Upper lobe of left lung (tissue), 6 donors: ENCODE measurements around the gene GABRB2. TPM values are rescaled to one million over a fixed set of nuclear protein-coding genes. Genes with fewer than 3 reads are reported as not detected.

ENCODE experiments used
- ATAC-seq, 2 donors: fragments of 200-7000 bp; cut with Tn5 transposase; one replicate each; pipeline ENCODE4 v1.9.1; 2022; ENCODE audit warnings: mild to moderate bottlenecking in 2 of 2, moderate library complexity in 2 of 2; ENCODE audit not compliant: low FRiP score in 2 of 2
- DNase-seq, 2 donors: peaks; one replicate each; pipeline ENCODE4 v3.0.0-alpha.2; 2019 to 2020
- H3K27ac ChIP-seq, 4 donors: fragments of 200-600 bp; sonication (generic); one replicate each; pipeline ENCODE4 v1.5.1; 2016 to 2019
- H3K27me3 ChIP-seq, 4 donors: fragments of 200-600 bp; sonication (generic); one replicate each; pipeline ENCODE4 v1.5.1; 2017 to 2019
- H3K36me3 ChIP-seq, 4 donors: fragments of 200-600 bp; sonication (generic); one replicate each; pipeline ENCODE4 v1.5.1; 2016 to 2019
- H3K4me1 ChIP-seq, 4 donors: fragments of 200-600 bp; sonication (generic); one replicate each; pipeline ENCODE4 v1.5.1; 2018 to 2019
- H3K4me3 ChIP-seq, 4 donors: fragments of 200-600 bp; sonication (generic); one replicate each; pipeline ENCODE4 v1.5.1; 2017 to 2019; ENCODE audit warnings: mild to moderate bottlenecking in 2 of 4, moderate library complexity in 1 of 4
- H3K9me3 ChIP-seq, 4 donors: fragments of 200-600 bp; sonication (generic); one replicate each; pipeline ENCODE4 v1.5.1; 2018 to 2019
- EP300 ChIP-seq, 4 donors: sonication (generic); formaldehyde crosslinking; IDR thresholded peaks; one replicate each; pipeline ENCODE4 v1.5.1; 2017; ENCODE audit warnings: antibody characterized with exemption in 4 of 4, control low read depth in 2 of 4
- POLR2A ChIP-seq, 4 donors: fragments of 450-650 bp; IDR thresholded peaks; one replicate each; pipeline ENCODE4 v1.5.1; 2016 to 2017; ENCODE audit warnings: antibody characterized with exemption in 4 of 4, mild to moderate bottlenecking in 2 of 4
- POLR2AphosphoS5 ChIP-seq, 2 donors: sonication (generic); formaldehyde crosslinking; IDR thresholded peaks; one replicate each; pipeline ENCODE4 v1.5.1; 2017; ENCODE audit warnings: antibody characterized with exemption in 2 of 2
- WGBS, 2 donors: methylation state at CpG; one replicate each; pipeline ENCODE4 v1.1.5; 2017 to 2018; 5-methylcytosine and 5-hydroxymethylcytosine counted together
- total RNA-seq, 6 donors: library from RNA; depleted of rRNA in 4 of 6; stranded (reverse); fragments of >200 nt in 4 of 6; gene quantifications; one replicate each; pipeline versions ENCODE4 v1.1.0 to v1.2.1, GENCODE V29; 2016 to 2021
- TF ChIP-seq, protein P1 (sequence below), 6 experiments: fragments of 450-650 bp in 4 of 6; fragments of 200-600 bp in 2 of 6; sonication (generic) in 2 of 6; IDR thresholded peaks; one replicate each; pipeline ENCODE4 v1.5.1; 2016 to 2019; ENCODE audit warnings: antibody characterized with exemption in 6 of 6
- donor health status: DM: no; HTN: no; CAD: no; lungs with moderate emphysema.
- donor health status: DM: no; HTN: yes; CAD: no; lungs with severe emphysema.

The GABRB2 gene
- total RNA-seq, 6 donors from 2014 or later = 0.39 to 1.5 (median 0.63) TPM; not detected in 1

DNA sequence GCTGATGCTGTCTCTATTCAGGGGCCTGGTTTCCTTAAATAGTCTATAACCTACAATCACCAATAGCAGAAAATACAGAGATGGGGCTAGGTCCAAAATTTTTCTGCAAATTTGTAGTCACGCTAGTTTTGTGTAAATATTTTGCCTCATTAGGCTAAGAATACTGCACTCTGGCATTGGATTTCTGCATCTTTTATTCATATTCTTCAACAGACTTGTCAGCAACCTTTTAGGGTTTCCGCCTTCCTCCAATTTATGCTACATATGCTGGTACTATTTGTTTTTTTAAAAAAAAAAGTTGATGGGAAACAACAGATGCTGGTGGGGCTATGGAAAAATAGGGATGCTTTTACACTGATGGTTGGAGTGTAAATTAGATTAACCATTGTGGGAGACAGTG lies 202.3 kb downstream of the GABRB2 start:
- ATAC-seq (no peak), DNase-seq (no peak)
- Histone ChIP-seq H3K4me3 (no peak overlapping the region), H3K27ac (no peak overlapping the region), H3K36me3 (no peaks in the 10 kb centered on the region), H3K4me1 (no peaks in the 10 kb centered on the region), H3K27me3 (no peaks in the 10 kb centered on the region), H3K9me3 (no peaks in the 10 kb centered on the region)
- TF ChIP-seq, protein P1, sequence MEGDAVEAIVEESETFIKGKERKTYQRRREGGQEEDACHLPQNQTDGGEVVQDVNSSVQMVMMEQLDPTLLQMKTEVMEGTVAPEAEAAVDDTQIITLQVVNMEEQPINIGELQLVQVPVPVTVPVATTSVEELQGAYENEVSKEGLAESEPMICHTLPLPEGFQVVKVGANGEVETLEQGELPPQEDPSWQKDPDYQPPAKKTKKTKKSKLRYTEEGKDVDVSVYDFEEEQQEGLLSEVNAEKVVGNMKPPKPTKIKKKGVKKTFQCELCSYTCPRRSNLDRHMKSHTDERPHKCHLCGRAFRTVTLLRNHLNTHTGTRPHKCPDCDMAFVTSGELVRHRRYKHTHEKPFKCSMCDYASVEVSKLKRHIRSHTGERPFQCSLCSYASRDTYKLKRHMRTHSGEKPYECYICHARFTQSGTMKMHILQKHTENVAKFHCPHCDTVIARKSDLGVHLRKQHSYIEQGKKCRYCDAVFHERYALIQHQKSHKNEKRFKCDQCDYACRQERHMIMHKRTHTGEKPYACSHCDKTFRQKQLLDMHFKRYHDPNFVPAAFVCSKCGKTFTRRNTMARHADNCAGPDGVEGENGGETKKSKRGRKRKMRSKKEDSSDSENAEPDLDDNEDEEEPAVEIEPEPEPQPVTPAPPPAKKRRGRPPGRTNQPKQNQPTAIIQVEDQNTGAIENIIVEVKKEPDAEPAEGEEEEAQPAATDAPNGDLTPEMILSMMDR (IDR thresholded peaks at IDR 0.05) = no peak
- TF ChIP-seq POLR2AphosphoS5 (IDR thresholded peaks at IDR 0.05) (no peak), POLR2A (IDR thresholded peaks at IDR 0.05) (no peak), EP300 (IDR thresholded peaks at IDR 0.05) (no peak)
- 89% methylated on average over 2 of the region's 2 CpGs for WGBS, 2 donors

DNA sequence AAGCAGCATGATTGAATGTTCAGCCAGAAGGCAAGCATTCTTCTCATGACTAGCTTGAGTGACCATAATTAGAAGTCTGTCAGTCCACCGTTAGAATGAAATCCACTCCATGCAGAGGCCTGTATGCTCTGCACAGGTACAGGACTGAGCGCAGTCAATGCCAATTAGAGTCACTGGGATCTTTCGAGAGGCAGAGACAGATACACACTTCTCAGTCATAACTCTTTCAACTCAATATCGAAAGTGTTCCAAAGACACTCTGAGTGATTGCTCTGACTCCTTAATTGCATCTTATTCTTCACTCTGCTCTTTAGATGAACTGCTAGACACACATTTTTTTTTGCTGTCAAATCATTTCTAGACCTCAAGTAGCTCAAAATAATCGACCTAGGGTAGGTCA lies 203.6 kb downstream of the GABRB2 start:
- Histone ChIP-seq H3K27me3 (no peaks in the 10 kb centered on the region), H3K27ac (no peak overlapping the region), H3K4me1 (no peaks in the 10 kb centered on the region), H3K9me3 (no peaks in the 10 kb centered on the region), H3K4me3 (no peak overlapping the region), H3K36me3 (no peaks in the 10 kb centered on the region)
- WGBS, 2 donors = 76% methylated on average over 5 of the region's 5 CpGs
- no peak for DNase-seq
- ATAC-seq = no peak
- TF ChIP-seq, protein P1 (IDR thresholded peaks at IDR 0.05) = no peak
- no peak for TF ChIP-seq EP300 (IDR thresholded peaks at IDR 0.05)
- no peak for TF ChIP-seq POLR2AphosphoS5 (IDR thresholded peaks at IDR 0.05)
- no peak for TF ChIP-seq POLR2A (IDR thresholded peaks at IDR 0.05)

DNA sequence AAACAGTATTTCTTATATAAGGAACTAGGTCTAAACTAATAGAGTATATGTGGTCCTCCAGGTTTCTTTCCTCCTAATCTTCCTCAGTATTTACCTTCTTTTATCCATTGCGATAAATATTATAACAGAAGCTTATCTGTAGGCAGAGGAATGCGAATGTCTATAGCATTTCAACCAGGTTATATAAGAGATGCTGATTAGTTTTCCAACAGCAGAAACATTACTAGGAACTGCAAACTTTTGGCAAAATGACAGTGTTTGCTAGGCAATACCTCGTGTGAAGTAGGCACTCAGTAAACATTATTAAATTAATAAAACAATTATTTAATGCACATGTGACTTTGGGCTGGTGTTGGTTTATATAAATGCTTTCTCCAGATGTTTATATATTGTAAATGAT lies 206.5 kb downstream of the GABRB2 start:
- WGBS, 2 donors = 46 to 55% methylated on average over 3 of the region's 3 CpGs
- TF ChIP-seq EP300 (IDR thresholded peaks at IDR 0.05) (no peak), POLR2AphosphoS5 (IDR thresholded peaks at IDR 0.05) (no peak), POLR2A (IDR thresholded peaks at IDR 0.05) (no peak)
- TF ChIP-seq, protein P1 (IDR thresholded peaks at IDR 0.05) = no peak
- Histone ChIP-seq H3K27me3 (no peaks in the 10 kb centered on the region), H3K4me1 (no peaks in the 10 kb centered on the region), H3K27ac (no peak overlapping the region), H3K9me3 (no peaks in the 10 kb centered on the region), H3K4me3 (no peak overlapping the region), H3K36me3 (no peaks in the 10 kb centered on the region)
- DNase-seq = no peak
- ATAC-seq = no peak

DNA sequence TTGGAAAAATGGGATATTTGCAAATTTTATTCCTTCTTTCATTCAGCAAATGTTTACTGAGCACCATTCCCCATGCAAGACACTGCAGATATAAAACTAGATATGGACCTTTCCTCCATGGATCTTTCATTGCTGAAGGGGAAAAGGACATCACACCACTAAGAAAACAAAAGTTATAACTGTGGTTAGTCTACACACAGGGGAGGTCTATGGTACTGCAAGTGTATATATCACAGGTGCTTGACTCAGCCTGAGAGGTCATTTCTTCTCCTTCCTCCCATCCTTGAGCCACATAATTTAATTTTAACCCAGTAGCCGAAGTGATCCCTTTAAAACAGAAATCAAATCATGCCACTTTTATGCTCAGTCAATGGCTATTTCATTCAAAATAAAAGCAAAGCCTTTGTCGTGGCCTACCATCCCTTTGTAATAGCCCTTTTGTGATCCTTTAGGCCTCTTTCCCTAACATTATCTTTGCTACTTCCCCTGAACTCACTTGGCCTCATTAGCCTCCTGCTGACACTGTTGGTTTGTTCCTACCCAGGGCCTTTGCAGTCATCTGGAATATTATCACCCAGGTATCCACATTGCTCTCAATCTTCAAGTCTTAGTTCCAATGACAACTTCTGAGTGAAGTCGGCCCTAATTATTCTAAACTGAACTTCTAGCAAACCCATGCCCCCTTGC lies 213.2 kb downstream of the GABRB2 start:
- TF ChIP-seq POLR2AphosphoS5 (IDR thresholded peaks at IDR 0.05) = no peak
- TF ChIP-seq POLR2A (IDR thresholded peaks at IDR 0.05) = no peak
- TF ChIP-seq, protein P1 (IDR thresholded peaks at IDR 0.05) = no peak
- no peak for TF ChIP-seq EP300 (IDR thresholded peaks at IDR 0.05)
- no peak for DNase-seq
- Histone ChIP-seq H3K4me3 (no peak overlapping the region), H3K4me1 (no peaks in the 10 kb centered on the region), H3K27me3 (no peaks in the 10 kb centered on the region), H3K9me3 (no peaks in the 10 kb centered on the region), H3K27ac (no peak overlapping the region), H3K36me3 (no peaks in the 10 kb centered on the region)
- no peak for ATAC-seq
- WGBS, 2 donors = 68 to 80% methylated on average over 3 of the region's 3 CpGs

DNA sequence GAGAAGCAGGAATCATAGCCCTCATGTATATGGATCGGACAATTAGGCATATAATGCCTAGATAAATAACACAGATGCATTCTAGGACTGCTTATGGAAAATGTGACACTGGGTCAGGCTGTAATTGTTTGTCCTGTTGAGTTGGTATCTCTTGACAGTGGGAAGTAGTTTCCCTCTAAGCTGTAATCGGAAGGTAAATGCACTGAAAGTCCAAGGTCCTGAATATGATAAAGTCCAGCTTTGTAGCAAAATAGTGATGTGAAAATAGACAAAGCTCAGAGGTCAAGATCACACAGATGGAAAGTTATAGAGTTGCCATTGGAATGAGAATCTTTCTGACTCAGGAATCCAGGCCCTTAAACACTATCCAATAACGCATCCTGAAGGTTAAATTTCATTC lies 214.2 kb downstream of the GABRB2 start:
- ATAC-seq (no peak), DNase-seq (no peak)
- 88 to 89% methylated on average over 3 of the region's 3 CpGs for WGBS, 2 donors

More for the DNA sequence above, 214.2 kb downstream of the GABRB2 start:
- no peak overlapping the region for H3K27ac ChIP-seq
- H3K4me1 ChIP-seq = no peaks in the 10 kb centered on the region
- no peak overlapping the region for H3K4me3 ChIP-seq
- H3K36me3 ChIP-seq = no peaks in the 10 kb centered on the region
- H3K27me3 ChIP-seq = no peaks in the 10 kb centered on the region
- no peaks in the 10 kb centered on the region for H3K9me3 ChIP-seq
- TF ChIP-seq, protein P1 (IDR thresholded peaks at IDR 0.05) = no peak
- no peak for TF ChIP-seq POLR2A (IDR thresholded peaks at IDR 0.05)
